HG03469 (cell line): ENCODE results near the gene MRPL55.
"Not testable (repeated sequence)": the region's sequence is repeated elsewhere in the genome, so short reads cannot be mapped to it uniquely, and the experiment has no call there.

Experiments used
- ATAC-seq: cut with Tn5 transposase; IDR thresholded peaks from one replicate; pipeline ENCODE4 v1.9.1; 2021; ENCODE audit warnings: mild to moderate bottlenecking, moderate library complexity, moderate number of reproducible peaks; ENCODE audit not compliant: unreplicated experiment

The MRPL55 gene

GRCh38 chr1:228125185-228125584 lies 16.1 kb upstream of the MRPL55 start:
- ATAC-seq = no peak

- no peak for ATAC-seq
These were observed 14.4 kb upstream of the MRPL55 start for GRCh38 chr1:228123505-228123904.

GRCh38 chr1:228122921-228123441 lies 13.9 kb upstream of the MRPL55 start:
- no peak for ATAC-seq

GRCh38 chr1:228120857-228121489 lies 11.9 kb upstream of the MRPL55 start:
- ATAC-seq = no peak

- ATAC-seq = no peak
These were observed 11.3 kb upstream of the MRPL55 start for GRCh38 chr1:228120351-228120750.

- no peak for ATAC-seq
These were observed 8.9 kb upstream of the MRPL55 start for GRCh38 chr1:228118040-228118439.

- ATAC-seq = no peak
These were observed 8.2 kb upstream of the MRPL55 start for GRCh38 chr1:228117335-228117734.

- no peak for ATAC-seq
These were observed 5.7 kb upstream of the MRPL55 start for GRCh38 chr1:228114827-228115226.

- ATAC-seq = no peak
These were observed 3.5 kb upstream of the MRPL55 start for GRCh38 chr1:228112617-228113016.

GRCh38 chr1:228112167-228112566 lies 3.1 kb upstream of the MRPL55 start:
- no peak for ATAC-seq

GRCh38 chr1:228111315-228111714 lies 2.2 kb upstream of the MRPL55 start:
- not testable (repeated sequence) for ATAC-seq

- ATAC-seq = no peak
These were observed 1.5 kb upstream of the MRPL55 start for GRCh38 chr1:228110556-228110955.

- no peak for ATAC-seq
These were observed 926 bp upstream of the MRPL55 start for GRCh38 chr1:228109962-228110488.

- no peak for ATAC-seq
These were observed 392 bp downstream of the MRPL55 start for GRCh38 chr1:228108742-228109072.

- ATAC-seq = no peak
These were observed 926 bp downstream of the MRPL55 start for GRCh38 chr1:228108055-228108690.

GRCh38 chr1:228107636-228108035 lies 1.5 kb downstream of the MRPL55 start:
- no peak for ATAC-seq

GRCh38 chr1:228106800-228107054 lies 2.4 kb downstream of the MRPL55 start:
- no peak for ATAC-seq

GRCh38 chr1:228105996-228106799 lies 2.9 kb downstream of the MRPL55 start:
- ATAC-seq = no peak

GRCh38 chr1:228105270-228105995 lies 3.7 kb downstream of the MRPL55 start:
- ATAC-seq = no peak

- no peak for ATAC-seq
These were observed 4.4 kb downstream of the MRPL55 start for GRCh38 chr1:228104526-228105269.
